ENCODE results near the gene COL4A2. TPM values are rescaled to one million over a fixed set of nuclear protein-coding genes. Genes with fewer than 3 reads are reported as not detected.

Gene COL4A2
- total RNA-seq, 1 experiment from 2014 or later, result 1.6 TPM

DNA sequence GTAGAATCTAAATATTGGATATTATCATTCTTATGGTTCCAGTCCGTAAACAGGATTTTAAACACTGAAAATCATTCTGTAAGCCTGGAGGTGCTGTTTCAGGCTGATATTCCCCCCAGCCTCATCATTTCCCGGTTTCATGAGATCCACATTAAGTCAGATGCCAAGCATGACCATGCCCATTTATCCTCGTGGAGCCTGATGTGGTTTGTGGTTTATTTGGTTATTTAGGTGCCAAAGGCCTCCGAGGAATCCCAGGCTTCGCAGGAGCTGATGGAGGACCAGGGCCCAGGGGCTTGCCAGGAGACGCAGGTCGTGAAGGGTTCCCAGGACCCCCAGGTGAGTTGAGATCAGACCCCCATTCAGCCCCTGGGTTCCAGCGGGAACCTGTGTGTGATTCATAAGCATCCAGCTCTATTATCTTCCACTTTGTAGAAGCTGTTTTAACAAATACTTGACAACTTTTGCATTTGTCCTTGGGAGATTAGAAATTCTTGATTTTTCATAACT lies 162.0 kb downstream of the COL4A2 start:
- no peak for TF ChIP-seq EZH2phosphoT487 (IDR thresholded peaks at IDR 0.05; ENCODE audit: borderline replicate concordance)
- no peak for TF ChIP-seq SRF (IDR thresholded peaks at IDR 0.05; ENCODE audit: low read depth)
- H2AFZ ChIP-seq (ENCODE audit: low read depth, low read length, poor library complexity, severe bottlenecking), result no peak overlapping the region
- H4K20me1 ChIP-seq (ENCODE audit: insufficient read depth), result no peaks in the 10 kb centered on the region
- H3K79me2 ChIP-seq (ENCODE audit: insufficient read depth, low read length), result no peaks in the 10 kb centered on the region
- H3K27ac ChIP-seq (ENCODE audit: low read depth, low read length), result no peak overlapping the region
- DNase-seq (ENCODE audit: low read depth, low spot score), result no peak
- H3K9me3 ChIP-seq (ENCODE audit: control insufficient read depth in 1 of 2, insufficient read depth in 1 of 2, low read depth in 1 of 2, low read length in 2 of 2), result no peaks in the 10 kb centered on the region
- H3K4me2 ChIP-seq (ENCODE audit: low read length), result no peak overlapping the region
- BruUV-seq (replicated peaks), result no TSS peak
- POLR2A ChIA-PET, result no interaction called here
- no peak overlapping the region for H3K4me3 ChIP-seq (replicated peaks in 1 of 2; ENCODE audit: low read depth in 1 of 2, low read length in 2 of 2)
- no peaks in the 10 kb centered on the region for H3K27me3 ChIP-seq (ENCODE audit: insufficient read depth, low read length)
- CTCF ChIA-PET, result interaction anchor here (1.2 kb wide), 1 partner anchor 13 kb away, joined by 4 read pairs; no protein-coding TSS in a partner anchor
- ATAC-seq, result no peak
- intact Hi-C loops (cut with micrococcal nuclease), result no loop called here
- RAD21 ChIA-PET (ENCODE audit: low non-redundant PET in 1 of 2, low total read pairs in 2 of 2, uncharacterized antibody in 2 of 2, unreplicated experiment in 2 of 2), result no interaction called here
- H3K9ac ChIP-seq (ENCODE audit: low read length), result no peak overlapping the region
- no peaks in the 10 kb centered on the region for H3K36me3 ChIP-seq (ENCODE audit: control insufficient read depth in 1 of 2, insufficient read depth in 2 of 2, low read length in 2 of 2)
- H3K4me1 ChIP-seq (ENCODE audit: control insufficient read depth in 1 of 2, insufficient read depth in 2 of 2, low read length in 2 of 2), result no peaks in the 10 kb centered on the region
- H3K9me2 ChIP-seq (ENCODE audit: insufficient read depth), result no peaks in the 10 kb centered on the region

DNA sequence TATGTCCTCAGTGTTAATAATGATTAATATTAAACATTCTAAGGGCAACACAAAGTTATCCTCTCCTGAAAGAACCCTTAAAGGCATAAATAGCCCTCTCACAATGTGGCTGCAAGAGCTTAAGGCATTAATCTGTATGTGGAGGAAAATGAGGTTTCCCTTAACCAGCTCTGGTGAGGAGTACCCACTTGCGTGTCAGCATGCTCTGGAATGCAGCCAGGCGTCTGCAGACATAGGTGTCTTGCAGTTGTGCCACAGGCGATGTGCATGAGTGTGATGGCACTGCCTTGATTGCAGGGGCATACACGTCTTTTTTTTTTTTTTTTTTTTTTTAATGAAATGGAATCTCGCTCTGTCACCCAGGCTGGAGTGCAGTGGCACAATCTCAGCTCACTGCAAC lies 162.5 kb downstream of the COL4A2 start:
- no peaks in the 10 kb centered on the region for H3K9me2 ChIP-seq (ENCODE audit: insufficient read depth)
- H3K9ac ChIP-seq (ENCODE audit: low read length), result no peak overlapping the region
- intact Hi-C loops (cut with micrococcal nuclease), result no loop called here
- H3K36me3 ChIP-seq (ENCODE audit: control insufficient read depth in 1 of 2, insufficient read depth in 2 of 2, low read length in 2 of 2), result no peaks in the 10 kb centered on the region
- no peaks in the 10 kb centered on the region for H3K9me3 ChIP-seq (ENCODE audit: control insufficient read depth in 1 of 2, insufficient read depth in 1 of 2, low read depth in 1 of 2, low read length in 2 of 2)
- TF ChIP-seq, protein P1, sequence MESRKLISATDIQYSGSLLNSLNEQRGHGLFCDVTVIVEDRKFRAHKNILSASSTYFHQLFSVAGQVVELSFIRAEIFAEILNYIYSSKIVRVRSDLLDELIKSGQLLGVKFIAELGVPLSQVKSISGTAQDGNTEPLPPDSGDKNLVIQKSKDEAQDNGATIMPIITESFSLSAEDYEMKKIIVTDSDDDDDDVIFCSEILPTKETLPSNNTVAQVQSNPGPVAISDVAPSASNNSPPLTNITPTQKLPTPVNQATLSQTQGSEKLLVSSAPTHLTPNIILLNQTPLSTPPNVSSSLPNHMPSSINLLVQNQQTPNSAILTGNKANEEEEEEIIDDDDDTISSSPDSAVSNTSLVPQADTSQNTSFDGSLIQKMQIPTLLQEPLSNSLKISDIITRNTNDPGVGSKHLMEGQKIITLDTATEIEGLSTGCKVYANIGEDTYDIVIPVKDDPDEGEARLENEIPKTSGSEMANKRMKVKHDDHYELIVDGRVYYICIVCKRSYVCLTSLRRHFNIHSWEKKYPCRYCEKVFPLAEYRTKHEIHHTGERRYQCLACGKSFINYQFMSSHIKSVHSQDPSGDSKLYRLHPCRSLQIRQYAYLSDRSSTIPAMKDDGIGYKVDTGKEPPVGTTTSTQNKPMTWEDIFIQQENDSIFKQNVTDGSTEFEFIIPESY (IDR thresholded peaks at IDR 0.05; ENCODE audit: extremely low read depth, insufficient replicate concordance, low read length), result no peak
- TF ChIP-seq EZH2phosphoT487 (IDR thresholded peaks at IDR 0.05; ENCODE audit: borderline replicate concordance), result no peak
- no peak for TF ChIP-seq EGR1 (IDR thresholded peaks at IDR 0.05; ENCODE audit: low read depth)
- no peak for TF ChIP-seq POLR2A (IDR thresholded peaks at IDR 0.05; ENCODE audit: borderline replicate concordance, extremely low read depth, insufficient read depth, insufficient read length)
- TF ChIP-seq FOSL1 (IDR thresholded peaks at IDR 0.05; ENCODE audit: low read depth), result no peak
- TF ChIP-seq, protein P2, sequence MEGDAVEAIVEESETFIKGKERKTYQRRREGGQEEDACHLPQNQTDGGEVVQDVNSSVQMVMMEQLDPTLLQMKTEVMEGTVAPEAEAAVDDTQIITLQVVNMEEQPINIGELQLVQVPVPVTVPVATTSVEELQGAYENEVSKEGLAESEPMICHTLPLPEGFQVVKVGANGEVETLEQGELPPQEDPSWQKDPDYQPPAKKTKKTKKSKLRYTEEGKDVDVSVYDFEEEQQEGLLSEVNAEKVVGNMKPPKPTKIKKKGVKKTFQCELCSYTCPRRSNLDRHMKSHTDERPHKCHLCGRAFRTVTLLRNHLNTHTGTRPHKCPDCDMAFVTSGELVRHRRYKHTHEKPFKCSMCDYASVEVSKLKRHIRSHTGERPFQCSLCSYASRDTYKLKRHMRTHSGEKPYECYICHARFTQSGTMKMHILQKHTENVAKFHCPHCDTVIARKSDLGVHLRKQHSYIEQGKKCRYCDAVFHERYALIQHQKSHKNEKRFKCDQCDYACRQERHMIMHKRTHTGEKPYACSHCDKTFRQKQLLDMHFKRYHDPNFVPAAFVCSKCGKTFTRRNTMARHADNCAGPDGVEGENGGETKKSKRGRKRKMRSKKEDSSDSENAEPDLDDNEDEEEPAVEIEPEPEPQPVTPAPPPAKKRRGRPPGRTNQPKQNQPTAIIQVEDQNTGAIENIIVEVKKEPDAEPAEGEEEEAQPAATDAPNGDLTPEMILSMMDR (IDR thresholded peaks at IDR 0.05 in 2 of 3, conservative IDR thresholded peaks at IDR 0.05 in 1 of 3; ENCODE audit: borderline replicate concordance in 1 of 3, insufficient read depth in 1 of 3, low read depth in 2 of 3, low read length in 2 of 3), result no peak
- no peak for TF ChIP-seq CEBPB (IDR thresholded peaks at IDR 0.05; ENCODE audit: low read depth)
- no peak for TF ChIP-seq CBX3 (IDR thresholded peaks at IDR 0.05; ENCODE audit: low read depth)
- no peak for TF ChIP-seq JUND (IDR thresholded peaks at IDR 0.05)
- DNase-seq (ENCODE audit: low read depth, low spot score) (no peak), ATAC-seq (no peak)
- ChIA-PET CTCF (interaction anchor here (1.2 kb wide), 1 partner anchor 14 kb away, joined by 4 read pairs; no protein-coding TSS in a partner anchor), POLR2A (no interaction called here), RAD21 (ENCODE audit: low non-redundant PET in 1 of 2, low total read pairs in 2 of 2, uncharacterized antibody in 2 of 2, unreplicated experiment in 2 of 2) (no interaction called here)
- H2AFZ ChIP-seq (ENCODE audit: low read depth, low read length, poor library complexity, severe bottlenecking), result no peak overlapping the region
- H3K4me3 ChIP-seq (replicated peaks in 1 of 2; ENCODE audit: low read depth in 1 of 2, low read length in 2 of 2), result no peak overlapping the region
- no peak overlapping the region for H3K4me2 ChIP-seq (ENCODE audit: low read length)
- H3K27me3 ChIP-seq (ENCODE audit: insufficient read depth, low read length), result no peaks in the 10 kb centered on the region
- no peaks in the 10 kb centered on the region for H4K20me1 ChIP-seq (ENCODE audit: insufficient read depth)
- no TSS peak for BruUV-seq (replicated peaks)
- no peaks in the 10 kb centered on the region for H3K79me2 ChIP-seq (ENCODE audit: insufficient read depth, low read length)
- no peak overlapping the region for H3K27ac ChIP-seq (ENCODE audit: low read depth, low read length)
- no peaks in the 10 kb centered on the region for H3K4me1 ChIP-seq (ENCODE audit: control insufficient read depth in 1 of 2, insufficient read depth in 2 of 2, low read length in 2 of 2)
